Breast epithelium (tissue), 4 donors: ENCODE results near the gene ENPP6. TPM values are rescaled to one million over a fixed set of nuclear protein-coding genes. Genes with fewer than 3 reads are reported as not detected.

Source experiments
- DNase-seq, 2 donors: peaks; one replicate each; pipeline ENCODE4 v3.0.0-alpha.2; 2019; ENCODE audit warnings: low spot score in 2 of 2
- H3K27ac ChIP-seq, 2 donors: fragments of 200-600 bp; sonication (generic) in 1 of 2; one replicate each; pipeline ENCODE4 v1.5.1; 2016 to 2019; ENCODE audit warnings: mild to moderate bottlenecking in 1 of 2
- H3K27me3 ChIP-seq, 2 donors: fragments of 200-600 bp; sonication (generic) in 1 of 2; one replicate each; pipeline versions ENCODE4 v1.5.1 to v1.6.0; 2017 to 2019; ENCODE audit warnings: control low read depth in 1 of 2, mild to moderate bottlenecking in 1 of 2
- H3K36me3 ChIP-seq: fragments of 200-600 bp; one replicate; pipeline ENCODE4 v1.5.1; 2019
- H3K4me1 ChIP-seq, 2 donors: fragments of 200-600 bp; sonication (generic); one replicate each; pipeline ENCODE4 v1.5.1; 2016 to 2019; ENCODE audit warnings: control low read depth in 1 of 2
- H3K4me3 ChIP-seq, 3 donors: fragments of 200-600 bp; sonication (generic); 1 replicate in 2 of 3; 2 replicates in 1 of 3; pipeline ENCODE4 v1.5.1; 2016 to 2019; ENCODE audit warnings: mild to moderate bottlenecking in 3 of 3, moderate library complexity in 2 of 3
- H3K9me3 ChIP-seq, 2 donors: fragments of 200-600 bp; sonication (generic) in 1 of 2; one replicate each; pipeline ENCODE4 v1.5.1; 2016 to 2019; ENCODE audit warnings: control low read depth in 1 of 2
- CTCF ChIP-seq, 3 donors: fragments of 450-650 bp; IDR thresholded peaks; one replicate each; pipeline ENCODE4 v1.5.1; 2016 to 2017; ENCODE audit warnings: antibody characterized with exemption in 3 of 3, mild to moderate bottlenecking in 3 of 3, moderate library complexity in 3 of 3
- POLR2A ChIP-seq: fragments of 450-650 bp; IDR thresholded peaks from one replicate; pipeline ENCODE4 v1.6.1; 2016; ENCODE audit warnings: antibody characterized with exemption, mild to moderate bottlenecking, moderate library complexity
- POLR2AphosphoS5 ChIP-seq, 3 donors: sonication (generic); formaldehyde crosslinking; IDR thresholded peaks; one replicate each; pipeline ENCODE4 v1.6.1; 2017; ENCODE audit warnings: antibody characterized with exemption in 3 of 3
- intact Hi-C: fragments of 100-400 bp; cut with DNase I; formaldehyde crosslinking; loops from one replicate; pipeline ENCODE4 v1.15.1; 2023; ENCODE audit warnings: low total_unique reads
- total RNA-seq, 3 donors: library from RNA; depleted of rRNA; stranded (reverse); fragments of >200 nt; gene quantifications; one replicate each; pipeline ENCODE4 v1.1.0, GENCODE V29; 2016

Gene ENPP6
- total RNA-seq, 3 donors from 2014 or later: 0.16 to 0.59 (median 0.33) TPM

- Histone ChIP-seq H3K27me3 (no peaks in the 10 kb centered on the region), H3K27ac (no peak overlapping the region), H3K4me3 (no peak overlapping the region), H3K36me3 (no peaks in the 10 kb centered on the region), H3K4me1 (no peaks in the 10 kb centered on the region), H3K9me3 (no peaks in the 10 kb centered on the region)
- intact Hi-C loops: no loop called here
- no peak for DNase-seq
- TF ChIP-seq POLR2A: no peak
- TF ChIP-seq CTCF (IDR thresholded peaks at IDR 0.05): no peak
- TF ChIP-seq POLR2AphosphoS5 (IDR thresholded peaks at IDR 0.05): no peak
These were observed 19.5 kb downstream of the ENPP6 start for GRCh38 chr4:184198190-184198589.

- no peak for TF ChIP-seq POLR2AphosphoS5 (IDR thresholded peaks at IDR 0.05)
- no peak for TF ChIP-seq CTCF (IDR thresholded peaks at IDR 0.05)
- TF ChIP-seq POLR2A: no peak
- H3K27ac ChIP-seq: peak overlapping the region in 1 of 2 donors; percentile 58
These were observed 20.1 kb downstream of the ENPP6 start for GRCh38 chr4:184197536-184198082.

GRCh38 chr4:184196730-184197385 is 20.8 kb downstream of the ENPP6 start:
- peak in 1 of 2 donors; percentile 30 for DNase-seq
- Histone ChIP-seq H3K4me3 (no peak overlapping the region), H3K27me3 (no peaks in the 10 kb centered on the region), H3K27ac (peak overlapping the region; percentile 46 to 69), H3K36me3 (no peaks in the 10 kb centered on the region), H3K9me3 (no peaks in the 10 kb centered on the region), H3K4me1 (no peaks in the 10 kb centered on the region)
- no peak for TF ChIP-seq CTCF (IDR thresholded peaks at IDR 0.05)
- no peak for TF ChIP-seq POLR2A
- TF ChIP-seq POLR2AphosphoS5 (IDR thresholded peaks at IDR 0.05): no peak
- intact Hi-C loops: no loop called here

More at GRCh38 chr4:184197536-184198082, 20.1 kb downstream of the ENPP6 start:
- H3K9me3 ChIP-seq: no peaks in the 10 kb centered on the region
- H3K36me3 ChIP-seq: no peaks in the 10 kb centered on the region
- H3K4me3 ChIP-seq: no peak overlapping the region
- H3K27me3 ChIP-seq: no peaks in the 10 kb centered on the region
- intact Hi-C loops: no loop called here
- no peak for DNase-seq
- H3K4me1 ChIP-seq: no peaks in the 10 kb centered on the region

GRCh38 chr4:184193556-184194525 is 23.8 kb downstream of the ENPP6 start:
- TF ChIP-seq POLR2A (no peak), POLR2AphosphoS5 (IDR thresholded peaks at IDR 0.05) (no peak), CTCF (IDR thresholded peaks at IDR 0.05) (no peak)
- intact Hi-C loops: no loop called here

More at GRCh38 chr4:184193556-184194525, 23.8 kb downstream of the ENPP6 start:
- H3K36me3 ChIP-seq: no peaks in the 10 kb centered on the region
- no peak overlapping the region for H3K27ac ChIP-seq
- H3K4me1 ChIP-seq: no peaks in the 10 kb centered on the region
- no peaks in the 10 kb centered on the region for H3K27me3 ChIP-seq
- H3K4me3 ChIP-seq: no peak overlapping the region
- no peaks in the 10 kb centered on the region for H3K9me3 ChIP-seq
- no peak for DNase-seq
